ENCODE results near the gene CILP.

The CILP gene

DNA sequence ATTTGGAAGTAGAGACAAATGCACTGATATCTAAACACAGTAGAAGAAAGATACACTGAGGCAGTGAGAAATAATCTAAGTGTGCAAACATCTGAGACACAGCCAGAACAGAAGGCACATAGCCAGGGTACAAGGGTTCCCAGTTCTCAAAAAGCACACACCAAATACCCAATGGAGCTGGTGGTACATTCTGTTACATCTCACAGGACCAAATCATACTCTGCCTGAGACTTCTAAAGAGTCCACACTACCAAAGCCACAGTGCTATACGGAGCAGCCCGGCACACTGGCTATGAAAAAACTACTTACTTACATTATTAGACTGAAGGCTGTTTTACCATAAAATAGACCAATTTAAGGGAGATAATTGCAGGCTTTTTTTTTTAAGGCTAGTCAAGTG is 45.4 kb downstream of the CILP start:
- peak overlapping the region in 1 of 3 experiments; percentile 33 for H3K27ac Mint-ChIP-seq

DNA sequence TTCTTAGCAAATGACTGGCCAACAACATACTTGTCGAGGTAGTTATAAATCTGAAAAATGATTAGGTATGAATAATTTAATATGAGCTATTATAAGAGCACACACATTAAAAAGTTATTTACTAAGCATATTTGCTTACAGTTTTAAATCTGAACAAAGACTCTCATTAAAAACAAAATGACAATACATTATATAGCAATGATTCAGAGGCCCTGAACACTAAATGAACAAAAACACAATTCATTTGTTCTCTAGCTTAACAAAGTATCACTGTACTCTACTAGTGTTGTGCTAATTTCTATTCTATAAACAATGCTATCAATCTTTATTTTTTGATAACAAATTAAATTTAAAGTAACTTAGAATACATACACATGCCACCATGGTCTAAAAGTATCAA is 47.1 kb downstream of the CILP start:
- H3K27me3 Mint-ChIP-seq (ENCODE audit: low read depth): no peaks in the 10 kb centered on the region
- H3K36me3 Mint-ChIP-seq (ENCODE audit: low read depth): peaks cover 27% of the 10 kb centered on the region
- no peaks in the 10 kb centered on the region for H3K4me1 Mint-ChIP-seq
- TF ChIP-seq, protein P1, sequence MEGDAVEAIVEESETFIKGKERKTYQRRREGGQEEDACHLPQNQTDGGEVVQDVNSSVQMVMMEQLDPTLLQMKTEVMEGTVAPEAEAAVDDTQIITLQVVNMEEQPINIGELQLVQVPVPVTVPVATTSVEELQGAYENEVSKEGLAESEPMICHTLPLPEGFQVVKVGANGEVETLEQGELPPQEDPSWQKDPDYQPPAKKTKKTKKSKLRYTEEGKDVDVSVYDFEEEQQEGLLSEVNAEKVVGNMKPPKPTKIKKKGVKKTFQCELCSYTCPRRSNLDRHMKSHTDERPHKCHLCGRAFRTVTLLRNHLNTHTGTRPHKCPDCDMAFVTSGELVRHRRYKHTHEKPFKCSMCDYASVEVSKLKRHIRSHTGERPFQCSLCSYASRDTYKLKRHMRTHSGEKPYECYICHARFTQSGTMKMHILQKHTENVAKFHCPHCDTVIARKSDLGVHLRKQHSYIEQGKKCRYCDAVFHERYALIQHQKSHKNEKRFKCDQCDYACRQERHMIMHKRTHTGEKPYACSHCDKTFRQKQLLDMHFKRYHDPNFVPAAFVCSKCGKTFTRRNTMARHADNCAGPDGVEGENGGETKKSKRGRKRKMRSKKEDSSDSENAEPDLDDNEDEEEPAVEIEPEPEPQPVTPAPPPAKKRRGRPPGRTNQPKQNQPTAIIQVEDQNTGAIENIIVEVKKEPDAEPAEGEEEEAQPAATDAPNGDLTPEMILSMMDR (IDR thresholded peaks at IDR 0.05; ENCODE audit: unreplicated experiment in 3 of 3): no peak
- no peak overlapping the region for H3K4me3 Mint-ChIP-seq
- H3K27ac Mint-ChIP-seq: no peak overlapping the region
- H3K9me3 Mint-ChIP-seq: no peaks in the 10 kb centered on the region

More for the DNA sequence above, 45.4 kb downstream of the CILP start:
- no peaks in the 10 kb centered on the region for H3K4me1 Mint-ChIP-seq
- peaks cover 30% of the 10 kb centered on the region for H3K36me3 Mint-ChIP-seq (ENCODE audit: low read depth)
- H3K9me3 Mint-ChIP-seq: no peaks in the 10 kb centered on the region
- no peaks in the 10 kb centered on the region for H3K27me3 Mint-ChIP-seq (ENCODE audit: low read depth)
- TF ChIP-seq, protein P1 (IDR thresholded peaks at IDR 0.05; ENCODE audit: unreplicated experiment in 3 of 3): no peak
- no peak overlapping the region for H3K4me3 Mint-ChIP-seq

DNA sequence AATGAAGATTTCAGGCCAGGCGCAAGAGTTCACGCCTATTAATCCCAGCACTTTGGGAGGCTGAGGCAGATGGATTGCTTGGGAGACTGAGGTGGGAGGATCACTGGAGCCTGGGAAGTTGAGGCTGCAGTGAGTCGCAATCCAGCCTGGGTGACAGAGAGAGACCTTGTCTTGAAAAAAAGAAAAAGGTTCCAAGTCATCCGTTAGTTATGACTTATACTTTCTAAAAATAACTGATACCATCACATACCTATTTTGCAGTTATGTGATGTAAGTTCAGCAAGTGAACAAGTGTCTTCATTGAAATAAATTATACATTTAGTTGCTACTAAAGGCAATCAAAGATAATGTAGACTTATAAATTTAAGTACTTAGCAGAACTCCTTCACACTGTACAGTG is 48.2 kb downstream of the CILP start:
- no peaks in the 10 kb centered on the region for H3K9me3 Mint-ChIP-seq
- no peaks in the 10 kb centered on the region for H3K4me1 Mint-ChIP-seq
- no peak overlapping the region for H3K27ac Mint-ChIP-seq
- TF ChIP-seq, protein P1 (IDR thresholded peaks at IDR 0.05; ENCODE audit: unreplicated experiment in 3 of 3): no peak
- H3K27me3 Mint-ChIP-seq (ENCODE audit: low read depth): no peaks in the 10 kb centered on the region
- H3K4me3 Mint-ChIP-seq: no peak overlapping the region
- H3K36me3 Mint-ChIP-seq (ENCODE audit: low read depth): peaks cover 26% of the 10 kb centered on the region

DNA sequence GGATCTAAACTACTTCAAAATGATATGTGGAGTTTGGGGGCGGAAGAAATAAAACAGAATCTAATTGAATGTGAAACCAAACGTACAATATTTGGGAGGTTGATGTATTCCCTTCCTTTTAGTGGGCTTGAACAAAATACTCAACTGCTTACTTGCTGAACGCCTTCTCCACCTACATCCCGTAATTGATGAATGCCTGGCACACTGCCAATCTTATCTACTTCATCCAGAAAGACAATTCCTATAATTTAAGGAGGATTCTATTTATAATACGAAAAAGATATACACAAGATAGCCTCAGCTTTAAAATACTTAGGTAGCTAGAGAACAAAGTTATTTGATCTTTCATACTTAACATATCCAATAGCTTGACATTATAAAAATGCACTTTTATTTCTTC is 54.6 kb downstream of the CILP start:
- peaks cover 43% of the 10 kb centered on the region for H3K36me3 Mint-ChIP-seq (ENCODE audit: low read depth)
- no peak overlapping the region for H3K4me3 Mint-ChIP-seq
- H3K27me3 Mint-ChIP-seq (ENCODE audit: low read depth): no peaks in the 10 kb centered on the region
- TF ChIP-seq, protein P1 (IDR thresholded peaks at IDR 0.05; ENCODE audit: unreplicated experiment in 3 of 3): no peak
- no peak overlapping the region for H3K27ac Mint-ChIP-seq
- H3K9me3 Mint-ChIP-seq: no peaks in the 10 kb centered on the region
- H3K4me1 Mint-ChIP-seq: no peaks in the 10 kb centered on the region

DNA sequence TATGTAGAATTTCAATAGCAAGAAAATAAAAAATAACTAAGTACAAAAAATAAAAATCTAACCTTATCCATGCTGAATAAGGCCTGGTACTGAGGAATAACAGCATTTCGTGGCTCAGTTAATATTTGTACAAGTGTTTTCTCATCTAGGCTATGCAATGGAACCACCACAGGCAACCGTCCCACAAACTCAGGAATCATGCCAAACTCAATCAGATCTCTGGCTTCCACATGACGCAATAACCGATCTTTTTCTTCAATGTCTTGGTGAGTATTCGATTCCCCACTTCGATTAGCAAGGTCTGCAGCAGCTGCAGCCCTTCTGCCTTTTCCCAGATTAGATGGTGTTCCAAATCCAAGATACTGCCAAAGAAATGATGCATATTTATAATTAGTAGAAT is 56.6 kb downstream of the CILP start:
- peaks cover 45% of the 10 kb centered on the region for H3K36me3 Mint-ChIP-seq (ENCODE audit: low read depth)
- H3K27ac Mint-ChIP-seq: no peak overlapping the region
- H3K4me3 Mint-ChIP-seq: no peak overlapping the region
- no peaks in the 10 kb centered on the region for H3K4me1 Mint-ChIP-seq
- H3K27me3 Mint-ChIP-seq (ENCODE audit: low read depth): no peaks in the 10 kb centered on the region
- no peaks in the 10 kb centered on the region for H3K9me3 Mint-ChIP-seq
- TF ChIP-seq, protein P1 (IDR thresholded peaks at IDR 0.05; ENCODE audit: unreplicated experiment in 3 of 3): no peak

DNA sequence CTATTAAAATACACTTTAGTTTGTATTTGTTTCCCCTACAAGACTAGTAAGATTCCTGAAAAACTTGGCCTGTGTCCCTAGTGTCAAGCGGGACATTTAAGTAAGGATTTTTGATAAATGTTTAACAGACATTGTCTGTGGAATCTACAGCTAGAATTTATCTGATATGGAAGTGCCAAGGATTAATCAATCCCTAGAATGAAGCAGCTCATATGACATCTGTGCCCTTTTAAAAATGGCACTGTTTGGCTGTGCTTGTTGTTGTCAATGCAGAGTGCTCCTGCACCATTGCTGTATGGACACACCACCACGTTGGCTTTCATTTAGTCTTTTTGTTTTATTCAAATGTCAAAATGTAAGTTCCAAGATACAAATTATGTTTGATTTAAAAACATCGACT is 63.4 kb downstream of the CILP start:
- Mint-ChIP-seq H3K27ac (no peak overlapping the region), H3K36me3 (ENCODE audit: low read depth) (peaks cover 33% of the 10 kb centered on the region), H3K27me3 (ENCODE audit: low read depth) (no peaks in the 10 kb centered on the region), H3K4me3 (no peak overlapping the region), H3K9me3 (no peaks in the 10 kb centered on the region), H3K4me1 (peaks cover 8% of the 10 kb centered on the region)
- TF ChIP-seq, protein P1 (IDR thresholded peaks at IDR 0.05; ENCODE audit: unreplicated experiment in 3 of 3): no peak

All from nephron (organoid).